Prostate gland (tissue), 2 donors: ENCODE data around the gene GALNT6. TPM values are rescaled to one million over a fixed set of nuclear protein-coding genes. Genes with fewer than 3 reads are reported as not detected.

Experiments
- DNase-seq: peaks from one replicate; pipeline ENCODE4 v3.0.0-alpha.2; 2019; ENCODE audit warnings: low spot score
- H3K27ac ChIP-seq, 2 donors: fragments of 200-600 bp; sonication (generic); 2 replicates each; pipeline ENCODE4 v1.5.1; 2017 to 2019
- H3K27me3 ChIP-seq: fragments of 200-600 bp; sonication (generic); replicated peaks from 2 replicates; pipeline ENCODE4 v1.5.1; 2019; ENCODE audit not compliant: insufficient read depth
- H3K36me3 ChIP-seq, 2 donors: fragments of 200-600 bp; sonication (generic); 1 replicate in 1 of 2; 2 replicates in 1 of 2; pipeline versions ENCODE4 v1.5.1 to v1.8.1; 2017 to 2019
- H3K4me1 ChIP-seq: fragments of 200-600 bp; sonication (generic); replicated peaks from 2 replicates; pipeline ENCODE4 v1.5.1; 2019
- H3K4me3 ChIP-seq, 2 donors: fragments of 200-600 bp; sonication (generic); 2 replicates each; pipeline ENCODE4 v1.5.1; 2017 to 2019
- H3K9me3 ChIP-seq: fragments of 200-600 bp; sonication (generic); 2 replicates; pipeline ENCODE4 v1.5.1; 2017
- CTCF ChIP-seq, 4 experiments: fragments of 200-600 bp in 2 of 4; fragments of 450-650 bp in 2 of 4; sonication (generic) in 2 of 4; IDR thresholded peaks; 1 replicate in 3 of 4; 2 replicates in 1 of 4; pipeline ENCODE4 v1.5.1; 2016 to 2019; ENCODE audit warnings: antibody characterized with exemption in 4 of 4, mild to moderate bottlenecking in 2 of 4, moderate library complexity in 2 of 4
- POLR2A ChIP-seq: fragments of 450-650 bp; IDR thresholded peaks from one replicate; pipeline ENCODE4 v1.6.1; 2016; ENCODE audit warnings: antibody characterized with exemption, mild to moderate bottlenecking
- POLR2AphosphoS5 ChIP-seq: sonication (generic); formaldehyde crosslinking; IDR thresholded peaks from one replicate; pipeline ENCODE4 v1.6.1; 2017; ENCODE audit warnings: antibody characterized with exemption
- WGBS: methylation state at CpG from one replicate; pipeline ENCODE4 v1.1.5; 2018; 5-methylcytosine and 5-hydroxymethylcytosine counted together
- intact Hi-C: fragments of 100-400 bp; cut with DNase I; formaldehyde crosslinking; loops from one replicate; pipeline ENCODE4 v1.14.2; 2022
- total RNA-seq, 2 donors: library from RNA; depleted of rRNA; stranded (reverse); fragments of >200 nt; gene quantifications; one replicate each; pipeline ENCODE4 v1.1.0, GENCODE V29; 2016

The GALNT6 gene
- total RNA-seq, 2 donors from 2014 or later: 1.1 to 4.6 TPM

GRCh38 chr12:51389302-51389999, 1.8 kb downstream of the GALNT6 start:
- no peak overlapping the region for H3K4me3 ChIP-seq
- H3K9me3 ChIP-seq: no peaks in the 10 kb centered on the region
- intact Hi-C loops: no loop called here
- no peak for DNase-seq
- no peaks in the 10 kb centered on the region for H3K27me3 ChIP-seq
- no peaks in the 10 kb centered on the region for H3K4me1 ChIP-seq
- WGBS: 65% methylated on average over 2 of the region's 2 CpGs
- no peak overlapping the region for H3K27ac ChIP-seq
- TF ChIP-seq CTCF (IDR thresholded peaks at IDR 0.05) (no peak), POLR2AphosphoS5 (no peak)
- H3K36me3 ChIP-seq: no peaks in the 10 kb centered on the region

- 97% methylated on average over 5 of the region's 5 CpGs for WGBS
- TF ChIP-seq CTCF (IDR thresholded peaks at IDR 0.05): no peak
- TF ChIP-seq POLR2AphosphoS5: no peak
- TF ChIP-seq POLR2A: no peak
- Histone ChIP-seq H3K27me3 (no peaks in the 10 kb centered on the region), H3K4me3 (no peak overlapping the region), H3K36me3 (no peaks in the 10 kb centered on the region), H3K9me3 (no peaks in the 10 kb centered on the region), H3K27ac (no peak overlapping the region), H3K4me1 (no peaks in the 10 kb centered on the region)
- intact Hi-C loops: no loop called here
- no peak for DNase-seq
Measured at GRCh38 chr12:51388846-51389245, 2.4 kb downstream of the GALNT6 start.

GRCh38 chr12:51388069-51388799, 3.0 kb downstream of the GALNT6 start:
- Histone ChIP-seq H3K27ac (no peak overlapping the region), H3K36me3 (no peaks in the 10 kb centered on the region), H3K9me3 (no peaks in the 10 kb centered on the region), H3K4me1 (no peaks in the 10 kb centered on the region), H3K4me3 (no peak overlapping the region), H3K27me3 (no peaks in the 10 kb centered on the region)
- TF ChIP-seq CTCF (IDR thresholded peaks at IDR 0.05) (no peak), POLR2AphosphoS5 (no peak), POLR2A (no peak)
- 48% methylated on average over 10 of the region's 10 CpGs for WGBS
- intact Hi-C loops: no loop called here
- DNase-seq: no peak

- H3K9me3 ChIP-seq: no peaks in the 10 kb centered on the region
- no peak for DNase-seq
- H3K36me3 ChIP-seq: no peaks in the 10 kb centered on the region
- H3K27me3 ChIP-seq: no peaks in the 10 kb centered on the region
- WGBS: 54% methylated on average over 4 of the region's 4 CpGs
- no peaks in the 10 kb centered on the region for H3K4me1 ChIP-seq
- intact Hi-C loops: no loop called here
- no peak overlapping the region for H3K27ac ChIP-seq
- TF ChIP-seq CTCF (IDR thresholded peaks at IDR 0.05) (no peak), POLR2A (no peak), POLR2AphosphoS5 (no peak)
- H3K4me3 ChIP-seq: no peak overlapping the region
Measured at GRCh38 chr12:51386351-51386750, 4.9 kb downstream of the GALNT6 start.
